Uterus (tissue), 2 donors: Measurements from ENCODE around the gene REV3L.

ENCODE experiments used
- POLR2A ChIP-seq, 2 donors: fragments of 450-650 bp; IDR thresholded peaks; one replicate each; pipeline ENCODE4 v1.6.1; 2016; ENCODE audit warnings: antibody characterized with exemption in 2 of 2, mild to moderate bottlenecking in 1 of 2, moderate library complexity in 1 of 2
- TF ChIP-seq, protein P1 (sequence below), 4 experiments: fragments of 200-600 bp in 2 of 4; fragments of 450-650 bp in 2 of 4; sonication (generic) in 2 of 4; IDR thresholded peaks; one replicate each; pipeline ENCODE4 v1.5.1; 2016 to 2019; ENCODE audit warnings: antibody characterized with exemption in 4 of 4, mild to moderate bottlenecking in 2 of 4, moderate library complexity in 1 of 4

DNA sequence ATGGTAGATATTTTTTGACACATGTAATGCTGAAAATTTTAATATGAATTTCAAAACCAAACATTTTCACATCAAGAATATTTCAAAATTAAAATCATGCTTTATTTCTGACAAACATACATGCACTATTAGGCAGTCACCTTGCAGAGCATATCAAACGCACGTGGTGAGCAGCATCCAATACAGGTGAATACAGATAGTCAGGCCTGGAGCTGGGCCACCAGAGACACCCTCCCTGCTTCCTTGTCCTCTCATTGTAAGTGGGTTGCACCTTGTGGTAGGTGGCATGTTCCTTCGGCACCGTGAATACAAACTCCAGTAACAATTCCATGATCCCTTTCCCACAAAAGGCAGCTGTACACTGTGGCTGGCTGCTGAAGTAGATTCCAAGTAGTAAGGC, 8.9 kb downstream of the REV3L start:
- TF ChIP-seq, protein P1, sequence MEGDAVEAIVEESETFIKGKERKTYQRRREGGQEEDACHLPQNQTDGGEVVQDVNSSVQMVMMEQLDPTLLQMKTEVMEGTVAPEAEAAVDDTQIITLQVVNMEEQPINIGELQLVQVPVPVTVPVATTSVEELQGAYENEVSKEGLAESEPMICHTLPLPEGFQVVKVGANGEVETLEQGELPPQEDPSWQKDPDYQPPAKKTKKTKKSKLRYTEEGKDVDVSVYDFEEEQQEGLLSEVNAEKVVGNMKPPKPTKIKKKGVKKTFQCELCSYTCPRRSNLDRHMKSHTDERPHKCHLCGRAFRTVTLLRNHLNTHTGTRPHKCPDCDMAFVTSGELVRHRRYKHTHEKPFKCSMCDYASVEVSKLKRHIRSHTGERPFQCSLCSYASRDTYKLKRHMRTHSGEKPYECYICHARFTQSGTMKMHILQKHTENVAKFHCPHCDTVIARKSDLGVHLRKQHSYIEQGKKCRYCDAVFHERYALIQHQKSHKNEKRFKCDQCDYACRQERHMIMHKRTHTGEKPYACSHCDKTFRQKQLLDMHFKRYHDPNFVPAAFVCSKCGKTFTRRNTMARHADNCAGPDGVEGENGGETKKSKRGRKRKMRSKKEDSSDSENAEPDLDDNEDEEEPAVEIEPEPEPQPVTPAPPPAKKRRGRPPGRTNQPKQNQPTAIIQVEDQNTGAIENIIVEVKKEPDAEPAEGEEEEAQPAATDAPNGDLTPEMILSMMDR (IDR thresholded peaks at IDR 0.05) = no peak
- TF ChIP-seq POLR2A (IDR thresholded peaks at IDR 0.05) = no peak
